H1 (cell line): ENCODE measurements around the gene XPNPEP2. TPM values are rescaled to one million over a fixed set of nuclear protein-coding genes. Genes with fewer than 3 reads are reported as not detected.

Source experiments
- CTCF ChIA-PET: fragments of 300-600 bp; sonication (Branson Sonifier 250); formaldehyde crosslinking; loops from one replicate; lab custom pipeline; 2021; ENCODE audit not compliant: partially characterized antibody; lab: Charles Lee
- POLR2A ChIA-PET: fragments of 300-600 bp; sonication (Branson Sonifier 250); formaldehyde crosslinking; loops from one replicate; lab custom pipeline; 2021; ENCODE audit warnings: inconsistent platforms; ENCODE audit not compliant: partially characterized antibody; lab: Charles Lee
- DNase-seq, 2 experiments: peaks; one replicate each; pipeline versions ENCODE4 v3.0.0 to v3.0.0-alpha.2; 2010 to 2022; ENCODE audit warnings: low spot score in 2 of 2, low read depth in 1 of 2, mixed read lengths in 1 of 2
- FAIRE-seq: peaks from 2 replicates; lab custom pipeline; 2011; peaks lifted over from hg19 to GRCh38; lab: Jason Lieb, UNC
- H2AFZ ChIP-seq: 2 replicates; pipeline ENCODE4 v1.8.1; 2012; ENCODE audit warnings: low read length, inconsistent platforms
- H2AK5ac ChIP-seq: 2 replicates; pipeline ENCODE4 v1.6.1; 2013; ENCODE audit warnings: low read depth, low read length
- H2BK120ac ChIP-seq: replicated peaks from 2 replicates; pipeline ENCODE3; 2013; ENCODE audit warnings: low read depth, low read length, inconsistent platforms
- H2BK12ac ChIP-seq: 2 replicates; pipeline ENCODE4 v1.6.1; 2013; ENCODE audit warnings: low read depth, low read length
- H2BK15ac ChIP-seq: 2 replicates; pipeline ENCODE4 v1.6.1; 2013; ENCODE audit warnings: low read length
- H2BK20ac ChIP-seq: 2 replicates; pipeline ENCODE4 v1.6.1; 2013; ENCODE audit warnings: low read length
- H2BK5ac ChIP-seq: 2 replicates; pipeline ENCODE4 v1.6.1; 2013; ENCODE audit warnings: low read depth, low read length
- H3K14ac ChIP-seq: 2 replicates; pipeline ENCODE4 v1.6.1; 2013; ENCODE audit warnings: inconsistent platforms; ENCODE audit not compliant: insufficient read length
- H3K18ac ChIP-seq: 2 replicates; pipeline ENCODE4 v1.6.1; 2013; ENCODE audit warnings: low read length; ENCODE audit errors: extremely low read depth
- H3K23ac ChIP-seq: 2 replicates; pipeline ENCODE4 v1.6.1; 2013; ENCODE audit warnings: inconsistent platforms; ENCODE audit not compliant: insufficient read length
- H3K23me2 ChIP-seq: 2 replicates; pipeline ENCODE4 v1.6.1; 2013; ENCODE audit warnings: low read depth, low read length
- H3K27ac ChIP-seq: 2 replicates; pipeline ENCODE4 v1.6.1; 2011; ENCODE audit warnings: low read depth, low read length, inconsistent platforms
- H3K27me3 ChIP-seq, 4 experiments: replicated peaks in 1 of 4; 1 replicate in 1 of 4; 2 replicates in 3 of 4; pipeline versions ENCODE4 v1.6.1 to v1.8.1; 2011 to 2013; ENCODE audit warnings: low read length in 3 of 4, mild to moderate bottlenecking in 3 of 4, inconsistent platforms in 2 of 4, mixed read lengths in 2 of 4, moderate library complexity in 1 of 4; ENCODE audit not compliant: control insufficient read depth in 3 of 4, insufficient read depth in 3 of 4; ENCODE audit errors: extremely low read depth in 1 of 4
- H3K36me3 ChIP-seq, 4 experiments: 2 replicates each; pipeline versions ENCODE4 v1.6.1 to v1.8.1; 2011 to 2013; ENCODE audit warnings: mild to moderate bottlenecking in 4 of 4, low read length in 3 of 4, moderate library complexity in 2 of 4, control low read depth in 1 of 4, inconsistent platforms in 1 of 4; ENCODE audit not compliant: insufficient read depth in 4 of 4, control insufficient read depth in 2 of 4
- H3K4ac ChIP-seq: replicated peaks from 2 replicates; pipeline ENCODE3; 2013; ENCODE audit warnings: low read length, low read depth, mixed read lengths, inconsistent platforms; ENCODE audit not compliant: insufficient read length
- H3K4me1 ChIP-seq, 4 experiments: replicated peaks in 1 of 4; 1 replicate in 1 of 4; 2 replicates in 3 of 4; pipeline versions ENCODE4 v1.6.1 to v1.8.1; 2011 to 2013; ENCODE audit warnings: low read length in 3 of 4, inconsistent platforms in 2 of 4, mixed read lengths in 1 of 4; ENCODE audit not compliant: insufficient read depth in 4 of 4, control insufficient read depth in 3 of 4
- H3K4me2 ChIP-seq, 2 experiments: 2 replicates each; pipeline versions ENCODE4 v1.6.1 to v1.8.1; 2011 to 2013; ENCODE audit warnings: low read depth in 2 of 2, low read length in 2 of 2, control low read depth in 1 of 2, inconsistent platforms in 1 of 2, mild to moderate bottlenecking in 1 of 2; ENCODE audit not compliant: insufficient read depth in 1 of 2
- H3K4me3 ChIP-seq, 4 experiments: fragments of 200-600, 300-600 bp in 1 of 4; sonication (generic), shearing (Covaris generic), sonication (Bioruptor Twin) in 1 of 4; 2 replicates each; pipeline versions ENCODE4 v1.5.1 to v1.8.1; 2011 to 2016; ENCODE audit warnings: low read length in 4 of 4, low read depth in 3 of 4, control low read depth in 2 of 4, inconsistent platforms in 2 of 4, mild to moderate bottlenecking in 2 of 4, mixed read lengths in 1 of 4, moderate library complexity in 1 of 4; ENCODE audit not compliant: insufficient read depth in 2 of 4; ENCODE audit errors: extremely low read depth in 1 of 4
- H3K56ac ChIP-seq: replicated peaks from 2 replicates; pipeline ENCODE3; 2013; ENCODE audit warnings: low read depth, mild to moderate bottlenecking, mixed read lengths, low read length, inconsistent platforms; ENCODE audit not compliant: insufficient read length
- H3K79me1 ChIP-seq: 2 replicates; pipeline ENCODE4 v1.6.1; 2013; ENCODE audit warnings: low read depth, low read length, control low read depth
- H3K79me2 ChIP-seq, 2 experiments: 2 replicates each; pipeline versions ENCODE4 v1.6.1 to v1.8.1; 2012 to 2013; ENCODE audit warnings: low read length in 2 of 2, mild to moderate bottlenecking in 2 of 2, inconsistent platforms in 1 of 2; ENCODE audit not compliant: insufficient read depth in 2 of 2, control insufficient read depth in 1 of 2
- H3K9ac ChIP-seq, 4 experiments: replicated peaks in 1 of 4; 1 replicate in 1 of 4; 2 replicates in 3 of 4; pipeline versions ENCODE4 v1.6.1 to v1.8.1; 2011 to 2013; ENCODE audit warnings: low read depth in 3 of 4, low read length in 3 of 4, control low read depth in 2 of 4, mild to moderate bottlenecking in 2 of 4, moderate library complexity in 2 of 4, inconsistent platforms in 1 of 4; ENCODE audit errors: extremely low read depth in 1 of 4
- H3K9me3 ChIP-seq, 2 experiments: 2 replicates each; pipeline versions ENCODE4 v1.6.1 to v1.8.1; 2012 to 2013; ENCODE audit warnings: mild to moderate bottlenecking in 2 of 2, moderate library complexity in 2 of 2, control low read depth in 1 of 2, inconsistent platforms in 1 of 2, low read depth in 1 of 2, low read length in 1 of 2, mixed read lengths in 1 of 2; ENCODE audit not compliant: insufficient read depth in 2 of 2
- H4K20me1 ChIP-seq, 2 experiments: replicated peaks in 1 of 2; 2 replicates each; pipeline versions ENCODE3 to v1.8.1; 2011 to 2013; ENCODE audit warnings: inconsistent platforms in 2 of 2, low read length in 2 of 2, mild to moderate bottlenecking in 1 of 2; ENCODE audit not compliant: insufficient read depth in 2 of 2, control insufficient read depth in 1 of 2
- H4K5ac ChIP-seq: 2 replicates; pipeline ENCODE4 v1.6.1; 2013; ENCODE audit warnings: low read length, low read depth, mixed read lengths, inconsistent platforms; ENCODE audit not compliant: insufficient read length
- H4K8ac ChIP-seq: 2 replicates; pipeline ENCODE4 v1.8.0; 2013; ENCODE audit warnings: mild to moderate bottlenecking, moderate library complexity, low read length, inconsistent platforms; ENCODE audit not compliant: insufficient read depth; ENCODE audit errors: extremely low read depth
- H4K91ac ChIP-seq: replicated peaks from 2 replicates; pipeline ENCODE3; 2013; ENCODE audit warnings: low read length, mixed read lengths, inconsistent platforms; ENCODE audit not compliant: insufficient read length
- FOSL1 ChIP-seq: IDR thresholded peaks from 2 replicates; pipeline ENCODE4 v1.6.1; 2011; ENCODE audit warnings: mild to moderate bottlenecking, low read depth, low read length, moderate library complexity; ENCODE audit not compliant: insufficient read depth
- KDM1A ChIP-seq: fragments of 200-600, 300-600 bp; sonication (generic); IDR thresholded peaks from 2 replicates; pipeline ENCODE4 v1.7.1; 2016; ENCODE audit warnings: mild to moderate bottlenecking, low read length, borderline replicate concordance
- KDM4A ChIP-seq: IDR thresholded peaks from one replicate; pipeline ENCODE4 v1.7.1; 2012; ENCODE audit warnings: low read depth, mild to moderate bottlenecking, moderate library complexity, low read length, inconsistent platforms; ENCODE audit not compliant: severe bottlenecking
- MAFK ChIP-seq: IDR thresholded peaks from 2 replicates; pipeline ENCODE4 v1.6.1; 2012; ENCODE audit warnings: low read depth, mild to moderate bottlenecking, improper control_type of control experiment, low read length
- POLR2AphosphoS5 ChIP-seq: IDR thresholded peaks from 2 replicates; pipeline ENCODE4 v1.6.1; 2011; ENCODE audit warnings: low read depth, low read length
- RNF2 ChIP-seq: fragments of 200-900, 300-1000 bp; sonication (generic); IDR thresholded peaks from 2 replicates; pipeline ENCODE4 v1.7.1; 2016; ENCODE audit warnings: borderline replicate concordance, low read depth, mild to moderate bottlenecking, antibody characterized with exemption, low read length; ENCODE audit not compliant: poor library complexity, severe bottlenecking; ENCODE audit errors: missing control alignments
- SAP30 ChIP-seq: fragments of 300-600 bp; sonication (generic); IDR thresholded peaks from 2 replicates; pipeline ENCODE4 v1.7.1; 2012; ENCODE audit warnings: low read length, moderate library complexity, mild to moderate bottlenecking, inconsistent platforms; ENCODE audit not compliant: insufficient read depth, insufficient replicate concordance
- TAF1 ChIP-seq: IDR thresholded peaks from 2 replicates; pipeline ENCODE4 v1.6.1; 2011; ENCODE audit warnings: mild to moderate bottlenecking, low read depth, low read length
- TCF12 ChIP-seq: IDR thresholded peaks from 2 replicates; pipeline ENCODE4 v1.6.1; 2011; ENCODE audit warnings: low read depth, mild to moderate bottlenecking, low read length
- WGBS, 2 experiments: shearing (Covaris generic) in 1 of 2; methylation state at CpG; one replicate each; pipeline versions ENCODE4 v1.1.6 to v1.1.7; 2013 to 2015; ENCODE audit warnings: low lambda C conversion rate in 2 of 2, mixed read lengths in 2 of 2, inconsistent platforms in 1 of 2, low coverage in 1 of 2, missing lambda C conversion rate in 1 of 2; ENCODE audit not compliant: insufficient replicate concordance in 2 of 2, insufficient coverage in 1 of 2, insufficient read length in 1 of 2; ENCODE audit errors: extremely low coverage in 1 of 2, missing lambda C conversion rate in 1 of 2; 5-methylcytosine and 5-hydroxymethylcytosine counted together
- polyA plus RNA-seq, 7 experiments: library from polyadenylated mRNA; depleted of rRNA in 3 of 7; stranded (reverse) in 5 of 7; unstranded in 2 of 7; fragments of >200 nt in 5 of 7; fragments of 200-250 nt in 2 of 7; gene quantifications; 1 replicate in 5 of 7; 2 replicates in 1 of 7; 4 replicates in 1 of 7; pipeline versions ENCODE4 v1.2.1 to v1.2.3, GENCODE V29; 2011 to 2013; ENCODE audit warnings: missing spikeins in 2 of 7, mixed read lengths in 2 of 7
- total RNA-seq: library from RNA; stranded (reverse); fragmentation: NEBNext Ultra II Directional; extraction: Animal tissue kit (Norgen Biotek cat#: 25700); gene quantifications from 2 replicates; pipeline ENCODE4 v1.2.1, GENCODE V29; 2021

Gene XPNPEP2
- total and polyA plus RNA-seq, 2 of the 8 experiments (the other 6 are each of a cell fraction or from before 2014, with no cell fraction given), result 0.27 TPM; not detected in 1

- no peak overlapping the region for H3K4me2 ChIP-seq
- no peak for TF ChIP-seq KDM1A
- no peak for TF ChIP-seq MAFK
- TF ChIP-seq RNF2, result no peak
- no peak for TF ChIP-seq TCF12
- TF ChIP-seq KDM4A, result no peak
- TF ChIP-seq TAF1, result no peak
- TF ChIP-seq POLR2AphosphoS5, result no peak
- TF ChIP-seq FOSL1, result no peak
- TF ChIP-seq SAP30, result no peak
Measured at GRCh38 chrX:129768586-129769466, 30.0 kb downstream of the XPNPEP2 start.

More at GRCh38 chrX:129768586-129769466, 30.0 kb downstream of the XPNPEP2 start:
- Histone ChIP-seq H2BK12ac (no peak overlapping the region), H3K27ac (no peak overlapping the region), H2AK5ac (no peak overlapping the region), H3K9me3 (no peaks in the 10 kb centered on the region), H3K23ac (no peak overlapping the region), H3K23me2 (no peaks in the 10 kb centered on the region), H3K4ac (no peak overlapping the region), H4K20me1 (no peaks in the 10 kb centered on the region), H3K18ac (no peak overlapping the region), H2BK5ac (no peak overlapping the region), H2BK15ac (no peak overlapping the region), H4K91ac (no peak overlapping the region), H3K27me3 (no peaks in the 10 kb centered on the region), H2AFZ (no peak overlapping the region), H3K14ac (no peak overlapping the region), H3K9ac (no peak overlapping the region), H3K4me3 (no peak overlapping the region), H3K36me3 (no peaks in the 10 kb centered on the region), H4K5ac (no peak overlapping the region), H2BK20ac (no peak overlapping the region), H4K8ac (no peak overlapping the region), H3K4me1 (no peaks in the 10 kb centered on the region; a peak in 1 of 7 replicates), H2BK120ac (no peak overlapping the region), H3K79me2 (no peaks in the 10 kb centered on the region), H3K79me1 (no peaks in the 10 kb centered on the region), H3K56ac (no peak overlapping the region)
- DNase-seq (no peak), FAIRE-seq (no peak)
- ChIA-PET CTCF (interaction anchor here (0.5 to 1.8 kb wide), 5 partner anchors 12 to 152 kb away, joined by 3 to 6 read pairs (median 3); no protein-coding TSS in a partner anchor), POLR2A (no interaction called here)
- 96% methylated on average over 6 of the region's 8 CpGs; no CpG with 5 or more reads in 1 of the 2 experiments for WGBS, 2 experiments
